Uterus (tissue), 2 donors: Measurements from ENCODE around the gene GOLGA3.

Experiments used
- POLR2A ChIP-seq, 2 donors: fragments of 450-650 bp; IDR thresholded peaks; one replicate each; pipeline ENCODE4 v1.6.1; 2016; ENCODE audit warnings: antibody characterized with exemption in 2 of 2, mild to moderate bottlenecking in 1 of 2, moderate library complexity in 1 of 2
- TF ChIP-seq, protein P1 (sequence below), 4 experiments: fragments of 200-600 bp in 2 of 4; fragments of 450-650 bp in 2 of 4; sonication (generic) in 2 of 4; IDR thresholded peaks; one replicate each; pipeline ENCODE4 v1.5.1; 2016 to 2019; ENCODE audit warnings: antibody characterized with exemption in 4 of 4, mild to moderate bottlenecking in 2 of 4, moderate library complexity in 1 of 4

DNA sequence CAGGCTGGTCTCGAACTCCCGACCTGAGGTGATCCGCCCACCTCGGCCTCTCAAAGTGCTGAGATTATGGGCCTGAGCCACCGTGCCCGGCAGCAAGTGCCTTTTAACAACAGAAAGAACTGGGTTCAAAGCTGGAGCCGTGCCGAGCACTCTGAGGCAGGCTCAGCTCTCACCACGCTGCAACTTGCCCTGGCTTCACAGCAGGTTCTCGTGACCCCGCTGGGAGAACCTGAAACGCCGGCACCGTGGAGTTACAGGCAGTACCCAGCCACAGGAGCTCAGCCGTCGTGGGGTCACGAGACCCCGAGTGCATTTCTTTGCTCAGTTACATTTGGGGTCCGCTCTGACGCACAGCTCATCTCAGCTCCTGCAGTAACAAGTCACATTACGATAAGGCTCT is 14.4 kb downstream of the GOLGA3 start:
- TF ChIP-seq POLR2A (IDR thresholded peaks at IDR 0.05) = no peak
- TF ChIP-seq, protein P1, sequence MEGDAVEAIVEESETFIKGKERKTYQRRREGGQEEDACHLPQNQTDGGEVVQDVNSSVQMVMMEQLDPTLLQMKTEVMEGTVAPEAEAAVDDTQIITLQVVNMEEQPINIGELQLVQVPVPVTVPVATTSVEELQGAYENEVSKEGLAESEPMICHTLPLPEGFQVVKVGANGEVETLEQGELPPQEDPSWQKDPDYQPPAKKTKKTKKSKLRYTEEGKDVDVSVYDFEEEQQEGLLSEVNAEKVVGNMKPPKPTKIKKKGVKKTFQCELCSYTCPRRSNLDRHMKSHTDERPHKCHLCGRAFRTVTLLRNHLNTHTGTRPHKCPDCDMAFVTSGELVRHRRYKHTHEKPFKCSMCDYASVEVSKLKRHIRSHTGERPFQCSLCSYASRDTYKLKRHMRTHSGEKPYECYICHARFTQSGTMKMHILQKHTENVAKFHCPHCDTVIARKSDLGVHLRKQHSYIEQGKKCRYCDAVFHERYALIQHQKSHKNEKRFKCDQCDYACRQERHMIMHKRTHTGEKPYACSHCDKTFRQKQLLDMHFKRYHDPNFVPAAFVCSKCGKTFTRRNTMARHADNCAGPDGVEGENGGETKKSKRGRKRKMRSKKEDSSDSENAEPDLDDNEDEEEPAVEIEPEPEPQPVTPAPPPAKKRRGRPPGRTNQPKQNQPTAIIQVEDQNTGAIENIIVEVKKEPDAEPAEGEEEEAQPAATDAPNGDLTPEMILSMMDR (IDR thresholded peaks at IDR 0.05) = no peak
